HepG2 (cell line): ENCODE measurements around the gene CHRNB1. TPM values are rescaled to one million over a fixed set of nuclear protein-coding genes. Genes with fewer than 3 reads are reported as not detected.

Experiments used
- ATAC-seq: fragments of 200-7000 bp; cut with Tn5 transposase; 3 replicates; pipeline ENCODE4 v1.9.1; 2020; ENCODE audit warnings: mild to moderate bottlenecking, moderate library complexity
- BruUV-seq: library from RNA; stranded (reverse); fragments of 400-500 nt; replicated peaks from 2 replicates; lab custom pipeline; 2021; lab: Mats Ljungman, UMichigan
- CTCF ChIA-PET: fragments of 300-600 bp; formaldehyde crosslinking; extraction: SDS; loops from one replicate; lab custom pipeline; 2021; ENCODE audit warnings: low total read pairs, inconsistent platforms, low intra/inter-chr PET ratio; lab: Yijun Ruan, JAX
- POLR2A ChIA-PET: fragments of 350-600 bp; sonication (Branson Sonifier 250); formaldehyde crosslinking; loops from one replicate; lab custom pipeline; 2020; ENCODE audit warnings: antibody characterized with exemption, inconsistent platforms; lab: Yijun Ruan, JAX
- DNase-seq: peaks from one replicate; pipeline ENCODE4 v3.0.0-alpha.2; 2015; ENCODE audit warnings: low spot score
- FAIRE-seq: peaks from 3 replicates; lab custom pipeline; 2011; peaks lifted over from hg19 to GRCh38; lab: Jason Lieb, UNC
- H2AFZ ChIP-seq: one replicate; pipeline ENCODE4 v1.6.1; 2011; ENCODE audit warnings: low read length, inconsistent platforms
- H3K27ac ChIP-seq: fragments of 300-600 bp; 3 replicates; pipeline ENCODE4 v1.8.0; 2011; ENCODE audit warnings: mixed run types, mild to moderate bottlenecking, mixed read lengths, low read length, inconsistent platforms; ENCODE audit not compliant: insufficient read depth; ENCODE audit errors: extremely low read length
- H3K27me3 ChIP-seq, 2 experiments: fragments of 200-600 bp in 1 of 2; 2 replicates in 1 of 2; 3 replicates in 1 of 2; pipeline versions ENCODE4 v1.6.0 to v1.8.0; 2011; ENCODE audit warnings: low read length in 2 of 2, mild to moderate bottlenecking in 2 of 2, moderate library complexity in 2 of 2, inconsistent platforms in 1 of 2; ENCODE audit not compliant: insufficient read depth in 2 of 2, control insufficient read depth in 1 of 2
- H3K36me3 ChIP-seq, 2 experiments: fragments of 200-600 bp in 1 of 2; replicated peaks in 1 of 2; 2 replicates in 1 of 2; 3 replicates in 1 of 2; pipeline versions ENCODE4 v1.5.1 to v1.8.0; 2011; ENCODE audit warnings: low read length in 2 of 2, inconsistent platforms in 1 of 2; ENCODE audit not compliant: insufficient read depth in 2 of 2, control insufficient read depth in 1 of 2
- H3K4me1 ChIP-seq: 2 replicates; pipeline ENCODE4 v1.5.1; 2012; ENCODE audit warnings: low read length, inconsistent platforms; ENCODE audit not compliant: insufficient read depth
- H3K4me2 ChIP-seq: 2 replicates; pipeline ENCODE4 v1.6.0; 2011; ENCODE audit warnings: low read depth, low read length, inconsistent platforms
- H3K4me3 ChIP-seq, 3 experiments: fragments of 200-600 bp in 1 of 3; sonication (generic), shearing (Covaris generic) in 1 of 3; replicated peaks in 1 of 3; 2 replicates each; pipeline ENCODE4 v1.5.1; 2011 to 2016; ENCODE audit warnings: low read length in 3 of 3, inconsistent platforms in 2 of 3, low read depth in 2 of 3, mild to moderate bottlenecking in 2 of 3, control low read depth in 1 of 3, mixed read lengths in 1 of 3; ENCODE audit not compliant: insufficient read depth in 1 of 3
- H3K79me2 ChIP-seq: one replicate; pipeline ENCODE4 v1.6.1; 2011; ENCODE audit warnings: low read length, inconsistent platforms; ENCODE audit not compliant: insufficient read depth
- H3K9ac ChIP-seq: 2 replicates; pipeline ENCODE4 v1.6.0; 2011; ENCODE audit warnings: mild to moderate bottlenecking, low read depth, low read length, inconsistent platforms; ENCODE audit not compliant: insufficient read depth
- H3K9me3 ChIP-seq: 2 replicates; pipeline ENCODE4 v1.5.1; 2012; ENCODE audit warnings: mild to moderate bottlenecking, low read length
- H4K20me1 ChIP-seq: 2 replicates; pipeline ENCODE4 v1.6.0; 2011; ENCODE audit warnings: inconsistent platforms, mild to moderate bottlenecking, low read length, moderate library complexity; ENCODE audit not compliant: insufficient read depth
- DRAP1 ChIP-seq: IDR thresholded peaks from 2 replicates; pipeline ENCODE4 v1.6.1; 2016; ENCODE audit warnings: missing genetic modification reagents, missing compliant biosample characterization
- FOXC1 ChIP-seq: sonication (generic); formaldehyde crosslinking; IDR thresholded peaks from 2 replicates; pipeline ENCODE4 v1.8.0; 2022; ENCODE audit warnings: mild to moderate bottlenecking, missing genetic modification reagents, borderline replicate concordance
- GFI1 ChIP-seq: sonication (generic); formaldehyde crosslinking; IDR thresholded peaks from 2 replicates; pipeline ENCODE4 v1.5.0; 2020; ENCODE audit warnings: missing genetic modification reagents, mild to moderate bottlenecking, borderline replicate concordance
- GTF2F1 ChIP-seq: fragments of 150-350 bp; IDR thresholded peaks from 2 replicates; pipeline ENCODE4 v1.6.1; 2014; ENCODE audit warnings: low read length
- HNF4A ChIP-seq: sonication (generic); formaldehyde crosslinking; IDR thresholded peaks from 2 replicates; pipeline ENCODE4 v1.4.0; 2020; ENCODE audit warnings: missing genetic modification reagents
- HOXA7 ChIP-seq: sonication (generic); formaldehyde crosslinking; IDR thresholded peaks from 2 replicates; pipeline ENCODE4 v1.8.1; 2022; ENCODE audit warnings: mild to moderate bottlenecking, missing genetic modification reagents, moderate library complexity
- JARID2 ChIP-seq: sonication (generic); formaldehyde crosslinking; IDR thresholded peaks from 2 replicates; pipeline ENCODE4 v1.8.1; 2023; ENCODE audit warnings: missing genetic modification reagents, inconsistent platforms; ENCODE audit not compliant: insufficient replicate concordance
- LCORL ChIP-seq, 2 experiments: fragments of 450-650 bp in 1 of 2; sonication (generic) in 1 of 2; formaldehyde crosslinking in 1 of 2; IDR thresholded peaks; 2 replicates each; pipeline versions ENCODE4 v1.5.0 to v1.6.1; 2017 to 2020; ENCODE audit warnings: antibody characterized with exemption in 1 of 2, missing genetic modification reagents in 1 of 2
- MTA3 ChIP-seq: sonication (generic); formaldehyde crosslinking; IDR thresholded peaks from 2 replicates; pipeline ENCODE4 v1.4.0; 2020; ENCODE audit warnings: missing genetic modification reagents
- NRL ChIP-seq: sonication (generic); formaldehyde crosslinking; IDR thresholded peaks from 2 replicates; pipeline ENCODE4 v1.5.0; 2020; ENCODE audit warnings: missing genetic modification reagents, mild to moderate bottlenecking, moderate library complexity, borderline replicate concordance
- RORA ChIP-seq: sonication (generic); formaldehyde crosslinking; IDR thresholded peaks from 2 replicates; pipeline ENCODE4 v1.5.0; 2020; ENCODE audit warnings: mild to moderate bottlenecking, missing genetic modification reagents, moderate library complexity
- TFE3 ChIP-seq: IDR thresholded peaks from 2 replicates; pipeline ENCODE4 v1.6.1; 2016
- TGIF2 ChIP-seq: IDR thresholded peaks from 2 replicates; pipeline ENCODE4 v1.6.1; 2016; ENCODE audit warnings: control low read depth, missing compliant biosample characterization
- ZBTB25 ChIP-seq: IDR thresholded peaks from 2 replicates; pipeline ENCODE4 v1.6.1; 2018; ENCODE audit warnings: missing genetic modification reagents
- ZNF441 ChIP-seq: sonication (generic); formaldehyde crosslinking; IDR thresholded peaks from 2 replicates; pipeline ENCODE4 v1.7.0; 2021; ENCODE audit warnings: missing genetic modification reagents, borderline replicate concordance
- ZNF557 ChIP-seq: sonication (generic); formaldehyde crosslinking; IDR thresholded peaks from 2 replicates; pipeline ENCODE4 v1.4.0; 2020; ENCODE audit warnings: missing genetic modification reagents
- ZNF709 ChIP-seq: sonication (generic); formaldehyde crosslinking; IDR thresholded peaks from 2 replicates; pipeline ENCODE4 v1.5.0; 2020; ENCODE audit warnings: mild to moderate bottlenecking, missing genetic modification reagents
- ZNF768 ChIP-seq: sonication (generic); formaldehyde crosslinking; IDR thresholded peaks from 2 replicates; pipeline ENCODE4 v1.4.0; 2020; ENCODE audit warnings: missing genetic modification reagents
- ZNF792 ChIP-seq: IDR thresholded peaks from 2 replicates; pipeline ENCODE4 v1.6.1; 2016
- ZNF841 ChIP-seq: sonication (generic); formaldehyde crosslinking; IDR thresholded peaks from 2 replicates; pipeline ENCODE4 v1.8.1; 2023; ENCODE audit warnings: missing genetic modification reagents, borderline replicate concordance
- ZNF891 ChIP-seq: sonication (generic); formaldehyde crosslinking; IDR thresholded peaks from 2 replicates; pipeline ENCODE4 v1.5.0; 2020; ENCODE audit warnings: mild to moderate bottlenecking, missing genetic modification reagents
- WGBS: methylation state at CpG from one replicate; pipeline ENCODE4 v1.1.6; 2017; ENCODE audit warnings: low lambda C conversion rate; 5-methylcytosine and 5-hydroxymethylcytosine counted together
- in situ Hi-C: cut with HindIII; loops from 2 replicates; pipeline ENCODE4 v1.10.0; 2017; ENCODE audit warnings: low pct_unique_long_range_greater_than_20kb; ENCODE audit not compliant: extremely low pct_ligation_motif_present
- intact Hi-C: fragments of 100-400 bp; cut with micrococcal nuclease; formaldehyde crosslinking; loops from one replicate; pipeline ENCODE4 v1.10.0; 2022; ENCODE audit not compliant: unreplicated experiment
- polyA plus RNA-seq, 8 experiments: library from polyadenylated mRNA; depleted of rRNA in 3 of 8; stranded (reverse) in 7 of 8; unstranded in 1 of 8; fragments of >200 nt; fragmentation: Illumina TruSeq in 4 of 8; extraction: Trizol in 4 of 8; gene quantifications; 2 replicates each; pipeline versions ENCODE4 v1.2.1 to v1.2.3, GENCODE V29; 2011 to 2016; ENCODE audit warnings: low read depth in 4 of 8, missing spikeins in 1 of 8, mixed read lengths in 1 of 8; ENCODE audit not compliant: insufficient read depth in 1 of 8
- total RNA-seq, 5 experiments: library from RNA; depleted of rRNA; stranded (reverse); fragments of >200 nt; fragmentation: Illumina TruSeq; extraction: Trizol; gene quantifications; 2 replicates each; pipeline ENCODE4 v1.2.3, GENCODE V29; 2016; ENCODE audit warnings: low read depth in 1 of 5

The CHRNB1 gene
- total and polyA plus RNA-seq, 2 of the 13 experiments (the other 11 are each of a cell fraction or from before 2014, with no cell fraction given) = 5.4 to 33.7 TPM

GRCh38 chr17:7468290-7468689, 23.4 kb downstream of the CHRNB1 start (continued):
- TF ChIP-seq LCORL (IDR thresholded peaks at IDR 0.05) (no peak), LCORL (CRISPR knock-in tag; IDR thresholded peaks at IDR 0.05) (no peak)

- Histone ChIP-seq H3K9ac (no peak overlapping the region), H3K79me2 (peaks cover 16% of the 10 kb centered on the region), H3K27ac (no peak overlapping the region), H3K36me3 (peaks cover 0 to 2% of the 10 kb centered on the region in 2 experiments; a peak in 3 of 5 replicates), H4K20me1 (peaks cover 8% of the 10 kb centered on the region; the same call in 1 of the 2 replicates), H3K9me3 (no peaks in the 10 kb centered on the region), H3K4me3 (no peak overlapping the region), H3K4me2 (no peak overlapping the region), H3K27me3 (no peaks in the 10 kb centered on the region), H2AFZ (no peak overlapping the region), H3K4me1 (peaks cover 31% of the 10 kb centered on the region)
- no peak for TF ChIP-seq ZNF709 (CRISPR knock-in tag)
- TF ChIP-seq ZNF841 (CRISPR knock-in tag) = no peak
- TF ChIP-seq GTF2F1 = no peak
- TF ChIP-seq GFI1 (CRISPR knock-in tag) = no peak
- TF ChIP-seq RORA (CRISPR knock-in tag) = no peak
- no peak for TF ChIP-seq HOXA7 (CRISPR knock-in tag)
- TF ChIP-seq TGIF2 = no peak
- TF ChIP-seq ZNF557 (CRISPR knock-in tag) = no peak
- no peak for TF ChIP-seq MTA3 (CRISPR knock-in tag)
- TF ChIP-seq HNF4A = no peak
- TF ChIP-seq DRAP1 (CRISPR knock-in tag) = no peak
- TF ChIP-seq ZNF441 (CRISPR knock-in tag) = no peak
- no peak for TF ChIP-seq ZNF768 (CRISPR knock-in tag)
- no peak for TF ChIP-seq ZBTB25
- TF ChIP-seq NRL (CRISPR knock-in tag) = no peak
- no peak for TF ChIP-seq ZNF891
- TF ChIP-seq ZNF792 (CRISPR knock-in tag) = no peak
- no peak for TF ChIP-seq TFE3 (CRISPR knock-in tag)
- no peak for TF ChIP-seq JARID2
- no peak for TF ChIP-seq FOXC1 (CRISPR knock-in tag)
- ATAC-seq = no peak
- ChIA-PET CTCF (no interaction called here), POLR2A (interaction anchor here (1.7 kb wide), 1 partner anchor 15 kb away, joined by 4 read pairs; the partner anchor contains the start of gene POLR2A)
- no TSS peak for BruUV-seq
- 63% methylated on average over 11 of the region's 12 CpGs for WGBS
- in situ Hi-C loops = no loop called here
- intact Hi-C loops = no loop called here
- no peak for DNase-seq
- no peak for FAIRE-seq
Observed at GRCh38 chr17:7468804-7469389, 24.0 kb downstream of the CHRNB1 start.
